OCI-LY1 (cell line): Measurements from ENCODE around the gene TAF9.

ENCODE experiments used
- H2AFZ ChIP-seq: fragments of 200-600 bp; sonication (generic), shearing (Covaris generic); 2 replicates; pipeline ENCODE4 v1.6.0; 2014; ENCODE audit warnings: antibody characterized with exemption, mild to moderate bottlenecking, low read length
- H3F3A ChIP-seq: fragments of 200-600 bp; sonication (generic), shearing (Covaris generic); 2 replicates; pipeline ENCODE4 v1.6.0; 2014; ENCODE audit warnings: mild to moderate bottlenecking, antibody characterized with exemption, low read length, moderate library complexity; ENCODE audit not compliant: insufficient read depth
- H3K27ac ChIP-seq: fragments of 200-600 bp; sonication (generic); 2 replicates; pipeline ENCODE4 v1.5.1; 2014; ENCODE audit warnings: low read length, mixed run types, mild to moderate bottlenecking, low read depth; ENCODE audit not compliant: poor library complexity, severe bottlenecking
- H3K27me3 ChIP-seq: fragments of 200-600 bp; sonication (generic); 2 replicates; pipeline ENCODE4 v1.6.0; 2014; ENCODE audit warnings: antibody characterized with exemption, mild to moderate bottlenecking, low read length, moderate library complexity; ENCODE audit not compliant: insufficient read depth
- H3K36me3 ChIP-seq: fragments of 200-600 bp; sonication (generic); 2 replicates; pipeline ENCODE4 v1.6.1; 2014; ENCODE audit warnings: mild to moderate bottlenecking, antibody characterized with exemption, low read length, moderate library complexity, mixed read lengths; ENCODE audit not compliant: insufficient read depth
- H3K4me1 ChIP-seq: fragments of 200-600 bp; sonication (generic); 2 replicates; pipeline ENCODE4 v1.5.1; 2014; ENCODE audit warnings: mild to moderate bottlenecking, low read length, moderate library complexity; ENCODE audit not compliant: insufficient read depth, severe bottlenecking
- H3K4me2 ChIP-seq: fragments of 200-600 bp; sonication (generic), shearing (Covaris generic); 2 replicates; pipeline ENCODE4 v1.6.1; 2014; ENCODE audit warnings: low read length
- H3K4me3 ChIP-seq: fragments of 200-600 bp; sonication (generic); 2 replicates; pipeline ENCODE4 v1.5.1; 2014; ENCODE audit warnings: low read length, low read depth, mild to moderate bottlenecking, mixed read lengths; ENCODE audit not compliant: poor library complexity, severe bottlenecking
- H3K79me2 ChIP-seq: fragments of 200-600 bp; shearing (Covaris generic); 2 replicates; pipeline ENCODE4 v1.6.1; 2016; ENCODE audit warnings: mixed run types, low read length, mixed read lengths; ENCODE audit not compliant: insufficient read depth
- H3K9ac ChIP-seq: fragments of 200-600 bp; sonication (generic), shearing (Covaris generic); 2 replicates; pipeline ENCODE4 v1.6.1; 2014; ENCODE audit warnings: mild to moderate bottlenecking, low read length, mixed read lengths
- H3K9me2 ChIP-seq: fragments of 200-600 bp; sonication (generic), shearing (Covaris generic); 2 replicates; pipeline ENCODE4 v1.6.1; 2014; ENCODE audit warnings: low read depth, mild to moderate bottlenecking, low read length, mixed read lengths
- H3K9me3 ChIP-seq: fragments of 200-600 bp; shearing (Covaris generic); 2 replicates; pipeline ENCODE4 v1.6.1; 2014; ENCODE audit warnings: low read length, mixed read lengths
- H4K20me1 ChIP-seq: fragments of 200-600 bp; sonication (generic), shearing (Covaris generic); 2 replicates; pipeline ENCODE4 v1.6.0; 2016; ENCODE audit warnings: mild to moderate bottlenecking, low read length; ENCODE audit not compliant: insufficient read depth
- CTCF ChIP-seq: fragments of 200-600 bp; sonication (generic), shearing (Covaris generic); IDR thresholded peaks from 2 replicates; pipeline ENCODE4 v1.5.1; 2017; ENCODE audit warnings: mild to moderate bottlenecking, antibody characterized with exemption, low read length, moderate library complexity, mixed read lengths
- EZH2 ChIP-seq: fragments of 200-600 bp; sonication (generic), shearing (Covaris generic); IDR thresholded peaks from 2 replicates; pipeline ENCODE4 v1.8.0; 2017; ENCODE audit warnings: borderline replicate concordance, mixed run types, mild to moderate bottlenecking, antibody characterized with exemption, low read length, moderate library complexity, mixed read lengths

Gene TAF9

GRCh38 chr5:69404659-69405330 is 35.5 kb upstream of the TAF9 start:
- H3K4me3 ChIP-seq, result no peak overlapping the region
- no peaks in the 10 kb centered on the region for H3F3A ChIP-seq
- no peak overlapping the region for H2AFZ ChIP-seq
- H3K79me2 ChIP-seq, result no peaks in the 10 kb centered on the region
- H3K9ac ChIP-seq, result no peak overlapping the region
- H3K36me3 ChIP-seq, result peaks cover 50% of the 10 kb centered on the region
- no peaks in the 10 kb centered on the region for H3K4me1 ChIP-seq
- H4K20me1 ChIP-seq, result no peaks in the 10 kb centered on the region
- H3K9me3 ChIP-seq, result no peaks in the 10 kb centered on the region
- TF ChIP-seq EZH2 (no peak), CTCF (no peak)
- H3K4me2 ChIP-seq, result no peak overlapping the region
- no peaks in the 10 kb centered on the region for H3K9me2 ChIP-seq
- H3K27me3 ChIP-seq, result no peaks in the 10 kb centered on the region
- no peak overlapping the region for H3K27ac ChIP-seq

- H3K79me2 ChIP-seq, result no peaks in the 10 kb centered on the region
- TF ChIP-seq CTCF (no peak), EZH2 (no peak)
- no peaks in the 10 kb centered on the region for H3K9me2 ChIP-seq
- H4K20me1 ChIP-seq, result no peaks in the 10 kb centered on the region
- H3K4me3 ChIP-seq, result no peak overlapping the region
- H3K27me3 ChIP-seq, result no peaks in the 10 kb centered on the region
- no peak overlapping the region for H3K27ac ChIP-seq
- 0 out of 2 replicates have a peak, but pooled peaks cover 4% of the 10 kb centered on the region for H3F3A ChIP-seq
- H3K4me1 ChIP-seq, result peaks cover 18% of the 10 kb centered on the region
- no peaks in the 10 kb centered on the region for H3K9me3 ChIP-seq
- no peak overlapping the region for H2AFZ ChIP-seq
- H3K9ac ChIP-seq, result no peak overlapping the region
- peaks cover 61% of the 10 kb centered on the region for H3K36me3 ChIP-seq
- no peak overlapping the region for H3K4me2 ChIP-seq
Measured at GRCh38 chr5:69378376-69378775, 9.1 kb upstream of the TAF9 start.

GRCh38 chr5:69374911-69375446 is 5.7 kb upstream of the TAF9 start:
- Histone ChIP-seq H4K20me1 (no peaks in the 10 kb centered on the region), H3K4me3 (no peak overlapping the region), H3K9me3 (no peaks in the 10 kb centered on the region), H3K9ac (peak overlapping the region; percentile 12; the same call in 1 of the 2 replicates), H3K9me2 (no peaks in the 10 kb centered on the region), H3F3A (0 out of 2 replicates have a peak, but pooled peaks cover 4% of the 10 kb centered on the region), H3K36me3 (peaks cover 34% of the 10 kb centered on the region; the same call in 1 of the 2 replicates), H3K4me1 (peaks cover 48% of the 10 kb centered on the region), H3K27me3 (no peaks in the 10 kb centered on the region), H3K4me2 (peak overlapping the region; percentile 21), H3K79me2 (peaks cover 26% of the 10 kb centered on the region), H2AFZ (no peak overlapping the region), H3K27ac (peak overlapping the region; percentile 70)
- TF ChIP-seq EZH2 (no peak), CTCF (no peak)
